ENCODE measurements around the gene RERE.
"Not testable (repeated sequence)": the region's sequence is repeated elsewhere in the genome, so short reads cannot be mapped to it uniquely, and the experiment has no call there.

RERE gene

DNA sequence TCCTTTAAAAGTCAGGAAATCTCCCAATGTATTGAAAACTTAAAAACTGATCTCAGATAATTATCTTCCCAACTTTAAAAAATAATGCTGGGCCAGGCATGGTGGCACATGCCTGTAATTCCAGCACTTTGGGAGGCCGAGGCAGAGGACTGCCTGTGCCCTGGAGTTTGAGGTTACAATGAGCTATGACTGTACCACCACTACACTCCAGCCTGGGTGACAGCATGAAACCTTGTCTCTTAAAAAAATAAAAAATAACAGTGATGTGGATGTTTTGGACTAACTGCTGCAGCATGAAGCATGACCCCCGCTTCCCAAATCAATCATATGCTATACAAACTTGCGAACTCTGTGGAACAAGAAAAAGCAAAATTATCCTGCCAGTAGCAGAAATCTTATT is 186.3 kb downstream of the RERE start:
- DNase-seq = no peak

DNA sequence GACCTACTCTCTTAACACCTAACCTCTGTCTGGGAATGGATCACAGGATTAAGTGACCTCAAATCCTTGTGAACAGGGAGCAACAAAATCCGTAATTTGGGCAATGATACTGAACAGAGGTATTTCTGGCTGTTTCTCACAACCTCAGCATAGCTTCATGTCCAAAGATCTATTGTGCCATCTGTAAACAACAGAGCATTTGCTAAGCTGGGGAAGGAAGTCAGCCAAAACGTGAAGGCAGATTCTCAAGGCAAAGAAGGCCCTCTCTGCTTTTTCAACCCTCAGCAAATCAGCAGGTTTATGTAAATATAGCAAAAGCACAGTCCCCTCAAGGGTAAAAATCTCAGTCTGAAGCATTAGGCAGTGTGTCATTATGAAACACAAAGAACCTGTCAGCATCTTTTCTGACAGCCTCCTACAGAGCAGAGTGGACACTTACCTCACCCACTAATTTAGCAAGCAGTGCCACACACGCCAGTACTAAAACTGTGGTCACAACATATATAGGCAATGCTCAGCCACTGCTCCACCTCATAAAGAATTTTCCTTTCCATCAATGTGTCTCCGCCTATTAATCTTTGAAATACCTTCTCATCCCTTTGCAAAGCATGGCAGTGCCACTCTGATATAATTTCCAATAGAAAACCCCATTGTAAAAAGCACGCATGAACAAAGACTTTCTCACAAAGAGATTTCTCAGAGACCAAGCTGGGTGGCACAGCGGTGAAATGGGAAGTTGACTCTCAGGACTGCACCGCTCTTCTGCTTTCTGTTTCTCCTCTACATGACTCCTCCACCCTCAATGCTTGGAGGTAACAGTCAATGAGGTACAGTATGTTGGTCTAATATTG is 188.0 kb downstream of the RERE start:
- DNase-seq = no peak

DNA sequence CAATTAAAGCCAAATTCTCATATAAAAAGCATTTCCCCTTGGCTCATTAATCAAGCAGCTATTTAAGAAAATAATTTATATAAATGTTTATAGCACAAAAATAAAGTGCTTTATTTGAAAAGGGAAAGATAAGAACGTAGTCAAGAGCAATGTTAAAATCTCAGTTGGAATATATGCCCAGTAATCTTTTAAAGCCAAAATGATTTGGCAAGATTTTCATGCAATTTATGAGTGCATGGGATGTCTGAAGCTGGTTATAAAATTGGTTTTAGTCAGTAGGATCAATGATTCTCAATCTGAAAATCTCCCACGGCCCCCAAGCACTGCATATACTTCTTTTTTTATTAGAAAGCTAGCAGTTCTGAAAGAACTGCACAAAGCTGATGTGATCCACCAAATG is 188.8 kb downstream of the RERE start:
- no peak for DNase-seq

DNA sequence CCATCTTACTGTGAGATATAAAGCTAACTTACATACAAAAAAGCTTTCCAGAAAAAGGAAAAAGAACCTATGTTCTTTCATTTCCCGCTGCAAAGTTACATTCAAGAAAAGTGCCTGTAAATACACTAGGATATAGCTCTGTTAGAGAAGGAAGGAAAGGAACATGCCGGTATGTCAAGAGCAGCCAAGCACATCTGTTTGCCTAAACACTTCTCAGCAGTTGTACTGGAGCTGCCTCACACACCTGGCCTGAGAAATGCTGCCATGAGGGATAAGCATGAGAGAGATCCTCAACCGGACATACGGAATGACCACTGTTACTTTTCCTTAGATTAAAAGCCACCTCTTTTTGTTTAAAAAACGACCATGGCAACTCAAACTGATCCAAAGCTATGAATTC is 189.7 kb downstream of the RERE start:
- DNase-seq = no peak

DNA sequence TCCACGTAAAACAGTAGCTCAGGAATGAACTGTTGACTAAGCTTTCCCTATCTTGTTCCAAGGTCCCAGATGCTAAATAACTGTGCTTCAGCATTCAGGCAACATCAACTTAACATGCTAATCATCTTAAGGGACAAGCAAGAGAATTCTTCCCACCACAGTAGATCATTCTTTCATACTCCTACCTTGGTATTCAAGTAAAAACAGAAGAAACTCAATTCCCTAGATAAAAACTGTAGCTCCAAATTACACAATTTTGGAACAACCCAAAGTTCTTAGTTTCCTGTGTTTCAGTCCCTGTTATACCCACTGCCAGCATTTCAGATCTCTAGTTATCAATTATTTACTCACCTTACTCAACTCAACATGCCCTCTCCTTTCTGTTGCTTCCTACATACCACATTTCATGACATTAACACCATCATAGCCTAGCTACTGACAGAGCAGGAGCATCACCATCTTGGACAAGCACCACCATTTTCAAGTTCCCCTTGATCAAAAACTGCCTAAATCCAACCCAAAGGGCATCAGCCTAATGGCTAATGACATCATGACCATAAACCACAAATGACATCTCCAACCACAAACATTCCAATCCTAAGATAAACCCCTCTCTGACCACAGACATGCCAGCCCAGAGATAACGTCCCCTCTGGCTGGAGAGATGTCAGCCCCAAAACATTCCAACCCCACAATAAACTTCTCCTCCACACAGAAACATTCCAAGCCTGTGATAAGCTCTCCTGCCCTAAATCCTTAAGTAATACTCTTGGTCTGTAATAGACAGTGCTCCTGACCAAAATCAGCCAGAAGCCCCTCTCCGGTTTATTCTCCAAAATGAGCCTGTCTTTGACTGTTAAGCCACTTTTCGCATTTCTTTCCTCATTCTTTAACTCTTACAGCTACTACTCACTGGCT is 191.2 kb downstream of the RERE start:
- DNase-seq = no peak

DNA sequence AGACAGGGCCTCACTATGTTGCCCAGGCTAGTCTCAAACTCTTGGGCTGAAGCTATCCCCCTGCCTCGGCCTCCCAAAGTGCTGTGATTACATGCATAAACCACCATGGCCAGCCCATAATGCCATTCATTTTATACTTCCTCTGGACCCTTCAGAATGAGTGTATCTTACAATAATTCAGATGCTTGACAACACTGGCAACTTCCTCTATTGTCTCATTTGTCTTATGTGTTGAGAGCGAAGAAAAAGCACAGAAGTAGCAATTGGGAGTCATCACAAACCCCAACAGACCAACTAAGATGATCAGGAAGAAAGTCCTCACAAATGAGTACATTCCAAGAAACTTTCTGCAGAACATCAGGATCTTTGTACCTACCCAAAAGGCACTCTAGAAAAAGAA is 191.9 kb downstream of the RERE start:
- no peak for DNase-seq

DNA sequence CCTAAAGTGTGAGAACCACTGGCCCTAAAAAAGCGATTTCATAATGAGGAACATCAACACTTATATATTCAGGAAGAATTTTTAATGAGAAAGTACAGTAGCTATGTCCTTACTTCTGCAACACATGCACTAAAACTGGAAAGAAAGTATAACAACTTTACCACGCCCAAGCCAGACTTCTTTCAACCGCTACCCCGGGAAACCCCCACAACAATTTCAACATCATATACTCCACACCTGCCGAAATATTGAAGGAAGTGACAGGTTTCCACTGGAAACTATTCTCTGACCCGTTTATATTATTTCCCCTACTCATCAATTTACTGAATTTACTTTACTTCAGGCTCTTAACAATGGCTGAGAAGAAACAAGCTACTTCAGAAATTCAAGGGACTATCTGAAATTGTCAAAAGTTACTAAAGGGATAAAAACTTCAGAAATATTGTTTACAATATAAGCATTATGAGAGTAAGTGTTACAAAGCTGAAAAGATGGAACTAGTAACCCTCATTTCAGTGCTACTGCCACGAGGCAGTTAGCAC is 193.7 kb downstream of the RERE start:
- not testable (repeated sequence) for DNase-seq

DNA sequence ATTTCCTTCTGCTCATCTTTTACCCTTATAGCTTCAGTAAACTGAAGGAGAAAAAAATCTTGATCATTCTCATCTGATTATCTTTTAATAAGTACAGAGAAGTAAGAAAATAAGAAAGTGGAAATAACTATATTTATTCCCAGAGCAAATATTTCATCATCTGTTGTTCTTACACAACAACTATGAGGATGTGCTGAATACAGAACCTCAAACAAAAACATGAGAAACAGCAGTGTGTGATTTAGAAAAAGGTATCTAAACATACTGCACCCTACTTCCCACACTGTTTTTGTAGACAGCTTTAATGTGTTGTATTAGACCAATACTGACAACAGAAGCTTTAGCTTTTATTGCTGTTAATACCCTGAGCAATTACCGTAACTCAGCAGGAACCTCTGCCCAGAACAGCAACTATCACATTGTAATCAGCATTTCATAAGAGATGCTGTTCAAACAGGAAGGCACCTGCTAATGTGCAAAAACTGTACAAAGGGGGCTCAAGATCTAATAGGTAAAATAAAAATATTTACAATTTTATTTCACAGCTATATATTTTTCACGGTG is 195.6 kb downstream of the RERE start:
- not testable (repeated sequence) for DNase-seq

DNA sequence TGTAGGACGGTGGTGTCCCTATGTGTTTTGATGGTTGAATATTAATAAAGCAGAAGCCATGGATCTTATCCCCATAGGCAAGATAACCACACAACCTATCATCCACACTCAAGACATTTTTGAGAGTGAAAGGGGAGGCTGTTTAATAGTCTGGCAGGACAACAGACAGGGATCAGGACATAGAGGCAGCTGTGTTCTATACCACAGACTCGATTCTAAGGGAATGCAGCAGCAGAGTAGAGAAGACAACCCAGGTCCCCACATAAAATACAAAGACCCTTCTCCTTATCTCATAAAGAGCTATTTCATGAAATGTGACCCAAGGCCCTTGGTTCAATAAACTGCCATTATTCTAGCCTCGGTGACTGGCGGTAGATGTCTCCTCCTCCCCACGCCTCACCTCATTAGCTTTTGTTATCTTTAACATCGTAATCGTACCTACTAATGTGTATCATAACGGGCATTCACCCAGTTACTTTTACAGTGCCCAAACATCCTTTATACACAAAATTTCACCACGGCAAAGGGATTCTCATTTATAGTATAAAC is 196.3 kb downstream of the RERE start:
- DNase-seq = not testable (repeated sequence)

DNA sequence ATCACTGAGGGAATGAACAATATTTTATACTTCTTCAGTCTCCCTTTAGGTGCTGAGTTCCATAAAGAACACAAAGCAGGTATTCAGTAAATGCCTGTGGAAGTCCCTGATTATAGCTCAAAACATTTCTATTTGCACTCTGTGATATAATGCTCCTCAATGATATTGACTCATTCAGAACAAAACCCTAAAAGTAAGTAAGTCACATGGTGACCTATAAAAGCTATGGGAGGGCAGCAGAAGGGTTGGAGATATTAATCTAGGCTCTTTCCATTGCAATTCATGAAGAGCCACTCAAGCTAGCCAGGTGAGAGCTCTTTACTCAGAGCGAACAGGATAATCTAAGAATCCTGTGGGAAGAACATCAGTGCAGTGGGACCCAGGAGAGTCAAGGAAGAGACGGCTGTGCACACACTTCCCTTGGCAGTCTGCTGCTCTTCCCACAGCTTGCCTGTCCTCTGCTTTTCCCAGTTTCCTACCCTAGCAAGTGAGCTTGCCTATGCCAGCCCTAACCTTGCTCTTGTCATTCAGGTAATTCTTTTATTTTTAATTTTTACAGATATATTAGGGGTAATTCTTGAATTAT is 197.4 kb downstream of the RERE start:
- DNase-seq = not testable (repeated sequence)

DNA sequence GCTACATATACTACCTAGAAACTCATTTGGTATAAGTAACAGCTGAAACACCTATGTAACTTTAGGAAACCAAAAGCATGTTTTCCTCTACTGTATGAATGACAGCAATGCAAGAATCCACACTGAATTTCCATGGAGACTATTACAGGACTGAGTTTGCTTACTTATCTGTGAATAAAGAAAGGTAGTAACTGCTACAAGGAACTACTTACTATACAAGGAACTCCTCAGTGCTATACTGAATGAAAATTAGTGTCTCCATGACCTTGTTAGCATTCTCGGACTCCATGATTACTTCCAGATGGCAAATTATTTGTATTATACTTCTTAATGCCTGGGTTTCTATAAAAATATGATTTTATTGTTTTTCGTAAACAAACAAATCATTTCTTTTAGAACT is 198.0 kb downstream of the RERE start:
- DNase-seq = not testable (repeated sequence)

DNA sequence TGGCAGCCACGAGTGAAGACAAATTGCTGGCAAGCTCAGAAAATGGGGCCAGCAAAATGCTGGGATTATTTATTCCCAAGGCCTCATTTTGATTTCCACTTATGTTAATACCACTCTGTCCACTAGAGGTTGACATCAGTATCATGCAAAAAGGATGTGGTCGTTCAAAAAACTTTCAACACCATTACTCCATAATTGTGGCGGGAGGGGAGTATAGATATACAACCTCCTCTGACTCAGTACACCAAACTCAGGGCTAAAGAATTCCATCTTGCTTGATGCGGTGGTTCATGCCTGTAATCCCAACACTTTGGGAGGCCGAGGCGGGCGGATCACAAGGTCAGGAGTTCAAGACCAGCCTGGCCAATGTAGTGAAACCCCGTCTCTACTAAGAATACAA is 200.6 kb downstream of the RERE start:
- not testable (repeated sequence) for DNase-seq

DNA sequence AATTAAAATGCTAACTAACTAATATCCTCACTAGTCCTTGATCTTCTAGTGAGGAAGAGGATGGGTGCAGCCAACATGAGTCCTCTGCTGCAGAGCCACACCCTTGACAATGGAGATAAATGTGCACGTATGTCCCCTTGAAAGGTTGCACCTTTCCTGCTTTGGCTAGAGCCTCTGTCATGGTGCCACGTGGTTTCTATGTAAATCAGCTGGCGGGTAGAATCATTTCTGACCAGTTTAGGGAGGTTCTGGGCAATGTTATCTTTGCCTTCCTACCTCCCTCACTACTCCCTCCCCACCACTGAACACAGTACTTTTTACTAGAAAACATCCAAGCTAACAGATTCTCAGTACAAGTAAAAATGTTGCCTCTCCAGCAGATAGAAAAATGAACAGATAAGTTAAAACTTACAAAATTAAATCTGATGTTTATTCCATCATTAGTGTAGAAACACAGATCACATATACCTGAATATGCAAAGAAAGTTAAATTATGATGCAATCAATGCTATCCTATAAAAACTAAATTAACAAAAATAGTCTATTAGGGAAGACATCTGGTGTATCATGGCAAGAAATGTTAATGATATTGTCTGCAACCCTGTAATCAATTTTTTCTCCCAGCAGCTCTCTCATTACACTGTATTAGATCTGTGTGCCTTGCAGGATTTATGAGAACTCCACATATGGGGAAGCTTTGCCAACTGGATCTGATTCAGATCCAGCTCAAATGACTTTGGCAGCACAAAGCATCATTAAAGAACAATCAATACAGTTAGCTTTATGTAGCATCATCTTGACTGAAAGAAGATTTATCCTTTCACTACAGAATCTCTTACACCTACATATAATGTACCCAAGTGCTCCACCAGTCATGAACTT is 205.6 kb downstream of the RERE start:
- DNase-seq = not testable (repeated sequence)

DNA sequence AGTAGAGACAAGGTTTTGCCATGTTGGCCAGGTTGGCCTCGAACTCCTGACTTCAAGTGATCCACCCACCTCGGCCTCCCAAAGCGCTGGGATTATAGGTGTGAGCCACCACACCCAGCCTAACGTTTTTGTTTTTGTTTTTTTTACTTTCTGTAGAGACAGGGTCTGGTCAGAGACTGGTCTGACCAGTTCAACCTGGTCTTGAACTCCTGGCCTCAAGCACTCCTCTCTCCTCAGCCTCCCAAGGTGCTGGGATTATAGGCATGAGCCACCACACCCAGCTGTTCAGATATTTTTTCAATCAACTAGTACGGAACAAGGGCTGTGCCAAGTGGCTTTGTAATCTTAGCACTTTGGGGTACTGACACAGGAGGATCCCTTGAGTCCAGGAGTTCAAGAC is 209.5 kb downstream of the RERE start:
- DNase-seq = no peak

DNA sequence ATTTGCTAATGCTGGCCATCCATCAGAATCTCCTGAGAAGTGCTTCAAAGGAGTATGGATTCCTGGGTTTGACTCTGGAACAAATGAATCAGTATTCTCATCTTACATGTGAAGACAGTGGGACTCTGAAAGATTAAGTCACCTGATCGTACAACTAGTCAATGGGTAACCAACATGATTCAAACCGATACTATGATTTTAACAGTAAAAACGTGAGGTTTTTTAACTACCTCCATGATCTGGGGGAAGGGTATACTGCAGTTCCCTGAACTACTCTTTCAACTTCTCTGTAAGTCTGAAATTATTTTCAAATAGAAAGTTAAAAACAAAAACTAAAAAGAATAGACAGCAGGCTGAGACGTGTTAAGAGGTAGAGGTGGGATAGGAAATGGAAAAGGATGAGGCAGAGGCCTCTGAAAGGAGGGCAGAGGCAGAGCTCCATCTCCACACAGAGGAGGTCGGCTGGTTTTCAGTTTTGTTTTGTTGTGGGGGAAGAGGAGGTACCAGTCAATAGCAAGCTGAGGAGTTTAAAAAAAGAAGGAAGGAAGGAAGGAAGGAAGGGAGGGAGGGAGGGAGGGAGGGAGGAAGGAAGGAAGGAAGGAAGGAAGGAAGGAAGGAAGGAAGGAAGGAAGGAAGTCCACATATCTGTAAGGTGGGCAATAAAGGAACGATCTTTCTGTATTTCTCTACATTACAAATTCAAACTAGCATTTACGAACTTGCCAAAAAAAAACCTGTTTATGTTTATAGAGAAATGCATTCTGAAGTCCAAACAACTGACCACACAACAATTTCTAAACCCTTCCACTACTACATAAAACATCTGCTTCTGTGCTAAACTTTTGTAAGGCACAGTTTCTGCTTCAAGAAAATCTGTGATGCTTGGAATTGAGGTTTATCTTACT is 213.1 kb downstream of the RERE start:
- DNase-seq = no peak

DNA sequence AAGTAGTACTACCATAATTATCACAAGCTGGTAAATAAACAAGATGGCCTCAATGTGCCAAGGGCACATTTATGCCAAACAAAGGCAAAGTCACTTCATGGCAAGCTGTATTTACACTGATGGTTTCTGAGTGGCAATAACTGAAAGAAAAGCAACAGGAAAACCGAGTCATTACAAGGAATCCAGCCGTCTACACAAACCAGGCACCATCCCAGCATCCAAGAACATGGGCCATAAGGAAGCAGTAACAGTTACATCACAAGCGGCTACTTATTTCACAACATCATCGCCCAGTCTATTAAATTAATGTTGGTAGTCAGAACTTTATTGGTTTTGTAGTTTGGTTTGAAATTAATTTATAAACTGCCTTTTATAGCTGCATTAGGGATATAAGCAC is 214.2 kb downstream of the RERE start:
- DNase-seq = no peak

DNA sequence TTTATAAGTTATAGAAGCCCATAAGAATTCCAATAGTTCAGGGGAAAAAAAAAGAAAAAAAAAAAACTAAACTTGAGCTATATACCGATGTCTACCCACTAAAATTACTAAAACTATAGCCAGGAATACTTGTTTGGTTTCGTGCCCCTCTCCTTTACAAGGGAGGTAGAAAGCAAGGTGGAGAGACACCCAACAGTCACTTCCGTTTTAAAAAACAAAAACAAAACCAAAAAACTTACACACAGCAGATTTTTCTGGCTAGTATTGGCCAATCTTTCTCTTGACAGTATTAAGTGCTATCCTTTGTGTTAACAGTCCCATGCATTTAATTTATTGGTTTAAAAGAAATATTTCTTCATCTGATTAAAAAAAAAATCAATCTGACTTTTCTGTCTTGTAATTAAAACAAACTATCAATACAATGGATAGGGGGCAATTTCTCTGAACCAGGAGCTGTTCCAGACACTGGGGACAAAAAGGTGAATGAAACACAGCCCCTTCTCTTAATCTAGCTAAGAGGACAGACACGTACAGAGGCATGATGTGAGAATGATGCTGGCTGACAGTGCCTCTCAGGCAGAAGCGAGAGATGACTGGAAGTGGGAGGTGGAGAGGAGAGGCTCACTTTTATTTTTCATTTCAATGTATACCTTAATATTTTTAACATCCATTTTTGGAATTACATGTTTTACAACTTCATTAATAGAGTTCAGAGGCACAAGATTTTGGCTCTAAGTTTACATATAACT is 214.8 kb downstream of the RERE start:
- DNase-seq = no peak

DNA sequence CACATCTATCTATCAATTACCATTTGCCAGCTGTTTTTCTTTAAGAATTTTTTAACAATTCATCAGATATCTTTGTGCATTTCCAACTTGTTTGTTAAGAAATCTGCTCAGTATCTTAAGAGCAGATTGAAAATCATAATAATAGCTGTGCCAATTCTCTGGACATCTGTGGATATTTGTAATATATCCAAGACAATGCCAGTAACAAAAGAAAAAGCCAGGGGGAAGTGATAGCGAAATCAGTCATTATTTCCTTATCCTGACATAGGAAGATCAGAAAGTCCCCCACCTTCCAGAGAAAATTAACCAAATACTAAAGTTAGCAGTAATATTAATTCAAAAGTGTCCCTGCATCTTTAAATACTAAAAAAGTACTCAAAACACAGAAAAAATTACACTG is 217.1 kb downstream of the RERE start:
- no peak for DNase-seq

DNA sequence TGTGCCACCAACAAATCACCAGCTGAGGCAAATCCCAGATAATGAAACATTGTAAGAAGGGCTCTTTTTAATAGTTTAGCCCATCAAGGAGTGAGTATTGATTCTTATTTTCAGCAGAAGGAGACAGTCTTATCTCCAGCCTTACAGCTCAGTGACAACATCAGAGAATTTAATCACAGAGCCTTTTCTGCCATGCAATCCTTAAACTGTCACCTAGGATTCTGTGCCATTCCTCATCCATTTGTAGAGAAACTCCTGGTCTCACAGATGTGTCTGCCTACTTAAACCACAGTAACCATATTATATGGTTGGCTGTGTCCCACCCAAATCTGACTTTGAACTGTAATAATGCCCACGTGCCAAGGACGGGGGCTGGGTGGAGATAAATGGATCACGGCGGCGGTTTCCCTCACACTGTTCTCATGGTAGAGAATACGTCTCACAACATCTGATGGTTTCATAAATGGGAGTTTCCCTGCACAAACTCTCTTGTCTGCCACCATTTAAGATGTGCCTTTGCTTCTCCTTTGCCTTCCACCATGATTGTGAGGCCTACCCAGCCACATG is 217.7 kb downstream of the RERE start:
- DNase-seq = no peak

Data from NCI-H1694 (cell line).